ENCODE measurements around the gene ACTN1.

The ACTN1 gene

DNA sequence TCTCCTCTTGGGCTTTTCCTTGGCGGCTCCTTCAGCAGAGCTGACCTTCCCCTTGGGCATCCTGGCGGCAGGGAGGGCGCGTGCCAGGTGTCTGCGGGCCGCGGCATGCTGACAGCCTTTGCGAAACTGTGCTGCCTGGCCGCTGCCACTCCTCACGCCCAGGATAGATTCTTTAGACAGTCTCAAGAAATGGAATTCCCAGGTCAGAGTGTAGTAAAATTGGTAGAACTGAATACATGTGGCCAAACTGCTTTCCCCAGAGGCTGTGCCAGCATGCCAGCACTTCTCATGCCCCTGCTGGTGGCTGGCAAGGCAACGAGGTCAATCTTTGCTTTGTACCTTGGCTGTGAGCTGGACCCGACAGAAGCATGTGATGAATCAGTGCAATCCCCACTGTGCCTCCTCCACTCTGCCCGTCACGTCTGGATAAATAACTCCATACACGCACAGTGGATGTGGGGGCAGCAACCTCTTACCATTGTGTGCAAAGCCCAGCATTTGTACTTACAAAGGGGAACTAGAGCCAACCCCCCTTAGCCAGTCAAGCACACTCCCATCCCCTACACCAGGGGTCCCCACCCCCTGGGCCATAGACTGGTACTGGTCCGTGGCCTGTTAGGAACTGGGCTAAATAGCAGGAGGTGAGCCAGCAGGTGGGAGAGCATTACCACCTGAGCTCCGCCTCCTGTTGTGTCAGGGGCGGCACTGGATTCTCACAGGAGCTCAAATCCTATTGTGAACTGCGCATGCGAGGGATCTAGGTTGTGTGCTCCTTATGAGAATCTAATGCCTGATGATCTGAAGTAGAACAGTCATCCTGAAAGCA, 90.9 kb downstream of the ACTN1 start:
- H3K27ac ChIP-seq: no peak overlapping the region
- no peak for TF ChIP-seq ZFX (IDR thresholded peaks at IDR 0.05)
- TF ChIP-seq, protein P1, sequence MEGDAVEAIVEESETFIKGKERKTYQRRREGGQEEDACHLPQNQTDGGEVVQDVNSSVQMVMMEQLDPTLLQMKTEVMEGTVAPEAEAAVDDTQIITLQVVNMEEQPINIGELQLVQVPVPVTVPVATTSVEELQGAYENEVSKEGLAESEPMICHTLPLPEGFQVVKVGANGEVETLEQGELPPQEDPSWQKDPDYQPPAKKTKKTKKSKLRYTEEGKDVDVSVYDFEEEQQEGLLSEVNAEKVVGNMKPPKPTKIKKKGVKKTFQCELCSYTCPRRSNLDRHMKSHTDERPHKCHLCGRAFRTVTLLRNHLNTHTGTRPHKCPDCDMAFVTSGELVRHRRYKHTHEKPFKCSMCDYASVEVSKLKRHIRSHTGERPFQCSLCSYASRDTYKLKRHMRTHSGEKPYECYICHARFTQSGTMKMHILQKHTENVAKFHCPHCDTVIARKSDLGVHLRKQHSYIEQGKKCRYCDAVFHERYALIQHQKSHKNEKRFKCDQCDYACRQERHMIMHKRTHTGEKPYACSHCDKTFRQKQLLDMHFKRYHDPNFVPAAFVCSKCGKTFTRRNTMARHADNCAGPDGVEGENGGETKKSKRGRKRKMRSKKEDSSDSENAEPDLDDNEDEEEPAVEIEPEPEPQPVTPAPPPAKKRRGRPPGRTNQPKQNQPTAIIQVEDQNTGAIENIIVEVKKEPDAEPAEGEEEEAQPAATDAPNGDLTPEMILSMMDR (conservative IDR thresholded peaks at IDR 0.05): no peak

DNA sequence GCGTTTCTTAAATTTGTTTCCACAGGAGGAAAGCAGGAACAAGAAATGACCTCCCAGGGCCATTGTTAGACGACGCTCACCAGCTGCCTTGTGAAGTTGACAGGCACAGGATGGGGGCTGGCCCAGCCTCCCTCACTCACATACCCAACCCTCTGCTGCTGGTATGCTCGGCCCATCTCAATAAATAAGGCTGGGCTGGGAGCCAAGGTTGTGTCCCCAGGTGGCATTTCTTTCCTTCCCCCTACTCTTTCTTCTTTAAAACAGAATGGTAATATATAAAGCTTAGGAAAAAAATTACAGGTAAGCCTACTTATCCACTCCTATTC, 93.0 kb downstream of the ACTN1 start:
- no peak overlapping the region for H3K27ac ChIP-seq
- TF ChIP-seq, protein P1 (conservative IDR thresholded peaks at IDR 0.05): no peak

DNA sequence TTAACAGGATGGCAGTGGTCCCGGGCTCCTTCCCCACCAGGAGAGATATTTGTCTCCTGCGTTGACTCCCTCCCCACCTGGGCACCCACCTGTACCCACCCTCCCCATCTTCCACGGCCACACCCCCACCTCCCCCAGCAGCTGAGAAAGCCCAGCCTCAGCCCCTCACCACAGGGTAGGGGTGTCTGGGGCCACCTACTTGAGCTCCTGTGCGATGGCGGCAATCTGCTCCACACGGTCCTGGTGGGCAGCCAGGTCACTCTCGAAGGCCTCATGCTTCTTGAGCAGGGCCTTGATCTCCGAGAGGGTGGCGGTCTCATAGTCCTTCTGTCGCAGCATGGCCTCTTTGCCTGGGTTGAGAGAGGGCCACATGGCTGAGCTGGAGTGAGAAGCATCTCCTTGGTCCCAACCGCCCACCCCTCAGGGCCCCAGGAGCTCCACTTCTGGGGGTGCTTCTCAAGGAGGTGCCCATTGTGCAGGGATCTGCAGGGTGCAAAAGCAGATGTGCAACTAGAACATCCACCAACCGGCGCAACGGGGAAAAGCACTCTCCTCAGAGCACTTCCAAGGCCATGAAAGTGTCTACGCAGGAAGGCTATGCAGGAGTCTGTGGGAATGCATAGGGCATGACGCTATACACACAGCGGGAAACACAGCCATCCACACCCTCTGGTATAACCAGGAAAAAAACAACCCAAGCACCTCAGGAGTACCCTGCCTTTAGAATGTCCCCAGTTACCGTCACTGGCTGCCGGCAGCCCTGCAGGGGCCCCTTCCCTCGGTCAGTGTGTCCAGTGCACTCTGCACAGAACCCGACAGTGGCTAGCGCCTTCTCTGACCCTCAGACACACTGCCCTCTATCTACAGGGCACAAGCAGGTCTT, 93.6 kb downstream of the ACTN1 start:
- H3K27ac ChIP-seq: no peak overlapping the region
- TF ChIP-seq ZFX (IDR thresholded peaks at IDR 0.05): no peak
- TF ChIP-seq, protein P1 (conservative IDR thresholded peaks at IDR 0.05): no peak

DNA sequence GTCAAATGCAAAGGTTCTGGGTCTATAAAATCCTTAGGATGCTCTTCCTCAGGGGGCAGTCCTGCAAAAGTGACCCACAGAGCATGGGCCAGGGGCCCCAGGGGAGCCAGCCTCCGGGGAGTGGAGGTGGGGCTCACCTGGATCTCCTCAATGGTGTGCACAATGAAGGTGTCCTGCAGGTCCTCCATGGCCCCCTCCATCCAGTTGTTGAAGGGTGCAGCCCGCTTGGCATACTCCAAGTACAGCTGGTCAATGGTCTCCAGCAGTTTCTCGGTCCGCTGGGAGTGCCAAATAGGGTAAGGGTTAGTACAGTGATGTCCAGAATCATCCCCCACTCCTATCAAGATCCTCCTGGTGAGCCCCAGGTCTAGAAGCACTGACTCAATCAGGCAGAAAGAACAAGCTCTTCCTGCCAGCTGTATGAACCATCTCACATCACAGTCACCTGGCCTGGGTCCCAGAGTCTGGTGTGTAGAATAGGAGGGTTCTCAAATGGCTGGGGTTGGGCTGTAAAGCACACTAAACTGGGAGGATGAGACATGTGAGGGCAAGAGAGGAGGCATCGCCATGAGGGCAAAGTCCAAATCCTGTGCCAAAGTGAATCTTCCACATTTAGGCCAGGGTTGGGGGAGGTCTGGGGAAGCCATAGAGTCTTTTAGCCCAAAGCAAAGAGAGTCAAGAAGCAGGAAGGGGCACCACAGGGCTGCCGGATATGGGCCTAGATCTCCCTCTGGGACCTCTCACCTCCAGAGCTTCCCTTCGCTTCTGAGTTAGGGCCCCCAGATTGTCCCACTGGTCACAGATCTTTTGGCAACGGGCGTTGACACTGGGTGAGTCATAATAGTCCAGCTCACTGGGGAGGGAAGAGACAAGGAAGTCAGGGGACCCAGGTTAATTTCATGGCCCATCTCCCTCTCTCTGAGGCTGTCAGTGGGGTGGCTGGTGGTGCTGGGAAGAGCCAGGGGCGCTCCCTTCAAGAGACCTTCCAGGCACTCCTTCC, 94.8 kb downstream of the ACTN1 start:
- no peak overlapping the region for H3K27ac ChIP-seq
- TF ChIP-seq ZFX (IDR thresholded peaks at IDR 0.05): no peak
- TF ChIP-seq, protein P1 (conservative IDR thresholded peaks at IDR 0.05): no peak

DNA sequence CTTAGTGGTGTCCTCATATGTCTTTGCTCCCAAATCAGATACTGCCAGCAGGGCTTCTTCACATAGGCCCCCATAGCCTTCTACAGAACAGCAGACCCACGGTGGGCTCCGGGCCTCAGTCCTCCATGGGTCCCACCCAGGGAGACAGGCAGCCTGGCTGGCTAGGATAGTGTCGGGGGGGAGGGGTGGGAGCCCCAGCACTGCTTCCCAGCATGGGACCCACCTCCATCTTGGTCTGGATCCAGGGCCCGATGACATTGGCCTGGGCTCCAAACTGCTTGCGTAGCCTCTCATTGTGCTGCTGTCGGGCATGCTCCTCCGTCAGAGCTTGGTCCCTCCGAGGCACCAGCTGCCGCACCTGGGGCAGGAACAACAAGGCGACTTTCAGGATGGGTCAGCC, 96.9 kb downstream of the ACTN1 start:
- TF ChIP-seq, protein P1 (conservative IDR thresholded peaks at IDR 0.05): no peak
- TF ChIP-seq ZFX (IDR thresholded peaks at IDR 0.05): no peak
- H3K27ac ChIP-seq: no peak overlapping the region

DNA sequence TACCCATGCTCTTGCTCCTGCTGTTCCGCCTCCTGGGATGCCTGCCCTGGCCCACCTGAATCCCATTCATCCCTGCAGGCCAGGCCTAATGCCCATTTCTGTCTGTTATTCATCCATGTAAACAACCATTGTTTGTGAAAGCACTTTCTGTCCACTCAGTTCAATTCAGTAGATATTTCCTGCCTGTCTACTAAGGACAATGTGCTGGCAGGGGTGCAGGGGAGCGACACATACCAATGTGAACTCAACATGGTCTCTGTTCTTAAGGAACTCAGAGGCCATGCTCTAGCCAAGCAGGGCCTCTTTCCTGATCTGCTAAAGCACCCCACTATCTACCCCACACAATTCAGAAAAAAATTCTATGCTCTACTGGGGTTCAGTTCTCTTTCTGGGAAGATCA, 97.7 kb downstream of the ACTN1 start:
- no peak overlapping the region for H3K27ac ChIP-seq

More for the DNA sequence above, 97.7 kb downstream of the ACTN1 start:
- no peak for TF ChIP-seq ZFX (IDR thresholded peaks at IDR 0.05)
- TF ChIP-seq, protein P1 (conservative IDR thresholded peaks at IDR 0.05): no peak
